Measurements from ENCODE around the gene KPNA1.
A peak's percentile ranks its signal among the peaks of the same experiment; 100 is the strongest.
"Not testable (repeated sequence)": the region's sequence is repeated elsewhere in the genome, so short reads cannot be mapped to it uniquely, and the experiment has no call there.

The KPNA1 gene

GRCh38 chr3:122468896-122469533 lies 45.7 kb downstream of the KPNA1 start:
- DNase-seq, result no peak

GRCh38 chr3:122466701-122467240 lies 48.0 kb downstream of the KPNA1 start:
- DNase-seq, result no peak

GRCh38 chr3:122464659-122465058 lies 50.1 kb downstream of the KPNA1 start:
- DNase-seq, result no peak

- no peak for DNase-seq
These were observed 52.3 kb downstream of the KPNA1 start for GRCh38 chr3:122462406-122462805.

- DNase-seq, result no peak
These were observed 52.9 kb downstream of the KPNA1 start for GRCh38 chr3:122461806-122462205.

GRCh38 chr3:122458992-122459391 lies 55.7 kb downstream of the KPNA1 start:
- peak; percentile 15 for DNase-seq

- DNase-seq, result no peak
These were observed 57.0 kb downstream of the KPNA1 start for GRCh38 chr3:122457706-122458105.

GRCh38 chr3:122456074-122456473 lies 58.7 kb downstream of the KPNA1 start:
- no peak for DNase-seq

- DNase-seq, result no peak
These were observed 63.4 kb downstream of the KPNA1 start for GRCh38 chr3:122451371-122451770.

GRCh38 chr3:122448218-122448617 lies 66.5 kb downstream of the KPNA1 start:
- DNase-seq, result not testable (repeated sequence)

- not testable (repeated sequence) for DNase-seq
These were observed 70.2 kb downstream of the KPNA1 start for GRCh38 chr3:122444491-122444887.

- DNase-seq, result not testable (repeated sequence)
These were observed 70.8 kb downstream of the KPNA1 start for GRCh38 chr3:122443762-122444490.

GRCh38 chr3:122443090-122443489 lies 71.6 kb downstream of the KPNA1 start:
- no peak for DNase-seq

- no peak for DNase-seq
These were observed 78.8 kb downstream of the KPNA1 start for GRCh38 chr3:122435950-122436349.

GRCh38 chr3:122430371-122430770 lies 84.4 kb downstream of the KPNA1 start:
- no peak for DNase-seq

GRCh38 chr3:122427857-122428471 lies 86.8 kb downstream of the KPNA1 start:
- peak; percentile 80 for DNase-seq

- DNase-seq, result no peak
These were observed 92.9 kb downstream of the KPNA1 start for GRCh38 chr3:122421836-122422235.

GRCh38 chr3:122421101-122421500 lies 93.6 kb downstream of the KPNA1 start:
- DNase-seq, result no peak

GRCh38 chr3:122416966-122417365 lies 97.8 kb downstream of the KPNA1 start:
- no peak for DNase-seq

GRCh38 chr3:122415762-122416654 lies 98.7 kb downstream of the KPNA1 start, which contains the start of gene WDR5B:
WDR5B (minus strand) TSS chr3:122416062; CDS start chr3:122415528, 534 bp downstream.
- peak; percentile 98 for DNase-seq

GRCh38 chr3:122415104-122415744 lies 99.5 kb downstream of the KPNA1 start:
- DNase-seq, result peak; percentile 73

GRCh38 chr3:122414391-122414790 lies 100.3 kb downstream of the KPNA1 start:
- DNase-seq, result no peak

Measured in activated CD4-positive, alpha-beta T cell treated with anti-CD3 and anti-CD28 coated beads, Interleukin-10, Interleukin-2, amounts not matched to agents 100 ng/mL and 50 ng/mL, durations not matched to agents 16 hours and 8 hours (primary cell).